Keratinocyte (primary cell): ENCODE measurements around the gene NEK9. TPM values are rescaled to one million over a fixed set of nuclear protein-coding genes. Genes with fewer than 3 reads are reported as not detected.

Experiments
- DNase-seq: peaks from one replicate; pipeline ENCODE4 v3.0.0-alpha.2; 2011; ENCODE audit warnings: low read depth, missing footprints, low spot score
- FAIRE-seq: peaks from 2 replicates; lab custom pipeline; 2011; peaks lifted over from hg19 to GRCh38; lab: Jason Lieb, UNC
- H2AFZ ChIP-seq: 2 replicates; pipeline ENCODE4 v1.6.0; 2012; ENCODE audit warnings: low read length, control low read depth, inconsistent platforms; ENCODE audit not compliant: control insufficient read depth
- H3K27ac ChIP-seq: 2 replicates; pipeline ENCODE4 v1.5.1; 2011; ENCODE audit warnings: low read length; ENCODE audit not compliant: control insufficient read depth, insufficient read depth
- H3K27me3 ChIP-seq: 3 replicates; pipeline ENCODE4 v1.6.0; 2011; ENCODE audit warnings: low read length; ENCODE audit not compliant: control insufficient read depth, insufficient read depth; ENCODE audit errors: extremely low read depth
- H3K36me3 ChIP-seq, 2 experiments: 2 replicates in 1 of 2; 3 replicates in 1 of 2; pipeline ENCODE4 v1.5.1; 2011; ENCODE audit warnings: low read length in 2 of 2, mild to moderate bottlenecking in 1 of 2; ENCODE audit not compliant: control insufficient read depth in 2 of 2, insufficient read depth in 2 of 2; ENCODE audit errors: extremely low read depth in 1 of 2
- H3K4me1 ChIP-seq: 3 replicates; pipeline ENCODE4 v1.5.1; 2011; ENCODE audit warnings: low read length; ENCODE audit not compliant: control insufficient read depth, insufficient read depth; ENCODE audit errors: extremely low read depth
- H3K4me2 ChIP-seq: 3 replicates; pipeline ENCODE4 v1.6.0; 2011; ENCODE audit warnings: low read depth, low read length; ENCODE audit not compliant: control insufficient read depth, insufficient read depth; ENCODE audit errors: extremely low read depth
- H3K4me3 ChIP-seq, 3 experiments: fragments of 200-600 bp in 1 of 3; sonication (generic) in 1 of 3; 2 replicates in 2 of 3; 3 replicates in 1 of 3; pipeline ENCODE4 v1.5.1; 2011 to 2016; ENCODE audit warnings: low read length in 3 of 3, mild to moderate bottlenecking in 3 of 3, control low read depth in 2 of 3, inconsistent platforms in 1 of 3, low read depth in 1 of 3, mixed read lengths in 1 of 3, mixed run types in 1 of 3, moderate library complexity in 1 of 3; ENCODE audit not compliant: control insufficient read depth in 2 of 3, insufficient read depth in 2 of 3; ENCODE audit errors: extremely low read depth in 1 of 3
- H3K79me2 ChIP-seq: 2 replicates; pipeline ENCODE4 v1.6.0; 2012; ENCODE audit warnings: low read length; ENCODE audit not compliant: control insufficient read depth, insufficient read depth
- H3K9ac ChIP-seq: 3 replicates; pipeline ENCODE4 v1.6.0; 2011; ENCODE audit warnings: low read length; ENCODE audit not compliant: control insufficient read depth, insufficient read depth; ENCODE audit errors: extremely low read depth
- H3K9me1 ChIP-seq: 3 replicates; pipeline ENCODE4 v1.6.0; 2011; ENCODE audit warnings: low read length; ENCODE audit not compliant: control insufficient read depth, insufficient read depth; ENCODE audit errors: extremely low read depth
- H3K9me3 ChIP-seq: 2 replicates; pipeline ENCODE4 v1.5.1; 2012; ENCODE audit warnings: low read depth, low read length; ENCODE audit not compliant: control insufficient read depth
- H4K20me1 ChIP-seq: 3 replicates; pipeline ENCODE4 v1.6.0; 2011; ENCODE audit warnings: low read length; ENCODE audit not compliant: control insufficient read depth, insufficient read depth; ENCODE audit errors: extremely low read depth
- EZH2 ChIP-seq: IDR thresholded peaks from one replicate; pipeline ENCODE4 v1.6.1; 2012; ENCODE audit warnings: inconsistent platforms, mild to moderate bottlenecking, low read length, moderate library complexity
- dilution Hi-C: fragments of 300-500 bp; cut with MboI; formaldehyde crosslinking; loops from one replicate; pipeline ENCODE4 v1.7.0; 2020; ENCODE audit warnings: low sequenced_read_pairs; ENCODE audit not compliant: extremely low pct_ligation_motif_present
- polyA minus RNA-seq, 3 experiments: library from RNA; depleted of rRNA, polyadenylated mRNA; stranded (reverse); fragments of >200 nt; gene quantifications; 1 replicate in 1 of 3; 2 replicates in 1 of 3; 3 replicates in 1 of 3; pipeline ENCODE4 v1.2.3, GENCODE V29; 2011
- polyA plus RNA-seq, 5 experiments: library from polyadenylated mRNA; depleted of rRNA in 3 of 5; stranded (reverse) in 3 of 5; stranded (forward) in 1 of 5; unstranded in 1 of 5; fragments of >200 nt; gene quantifications; 1 replicate in 1 of 5; 2 replicates in 3 of 5; 3 replicates in 1 of 5; pipeline versions ENCODE4 v1.2.1 to v1.2.3, GENCODE V29; 2011 to 2012; ENCODE audit warnings: missing spikeins in 2 of 5, low read depth in 1 of 5, low replicate concordance in 1 of 5
- TF ChIP-seq, protein P1 (sequence below), 3 experiments: IDR thresholded peaks in 1 of 3; conservative IDR thresholded peaks in 1 of 3; optimal IDR thresholded peaks in 1 of 3; 2 replicates in 2 of 3; 3 replicates in 1 of 3; pipeline versions ENCODE3 to v1.5.1; 2011; ENCODE audit warnings: low read length in 3 of 3, mild to moderate bottlenecking in 3 of 3, moderate library complexity in 2 of 3, control low read depth in 1 of 3, inconsistent platforms in 1 of 3; ENCODE audit not compliant: insufficient read depth in 2 of 3; ENCODE audit errors: extremely low read depth in 1 of 3

Gene NEK9
- polyA plus RNA-seq (23.0 to 43.7 TPM (median 27.9 TPM) in 3 replicates), polyA minus RNA-seq (12.6 to 30.4 TPM (median 23.9 TPM) in 3 replicates)
- 8.9 TPM for polyA plus RNA-seq (2011; ENCODE audit: low read depth)
- 14.4 and 24.7 TPM in 2 replicates for polyA plus RNA-seq (2011; cell fraction: cytosol; rRNA removed)
- 47.1 and 52.6 TPM in 2 replicates for polyA plus RNA-seq (2011; cell fraction: nucleus; rRNA removed)
- polyA plus RNA-seq (2012; ENCODE audit: low replicate concordance) = 20.9 and 27.7 TPM in 2 replicates
- polyA minus RNA-seq (2011; cell fraction: cytosol; rRNA and poly(A)+ RNA removed) = 16.7 TPM
- polyA minus RNA-seq (2011; cell fraction: nucleus; rRNA and poly(A)+ RNA removed) = 35.6 and 39.6 TPM in 2 replicates

DNA sequence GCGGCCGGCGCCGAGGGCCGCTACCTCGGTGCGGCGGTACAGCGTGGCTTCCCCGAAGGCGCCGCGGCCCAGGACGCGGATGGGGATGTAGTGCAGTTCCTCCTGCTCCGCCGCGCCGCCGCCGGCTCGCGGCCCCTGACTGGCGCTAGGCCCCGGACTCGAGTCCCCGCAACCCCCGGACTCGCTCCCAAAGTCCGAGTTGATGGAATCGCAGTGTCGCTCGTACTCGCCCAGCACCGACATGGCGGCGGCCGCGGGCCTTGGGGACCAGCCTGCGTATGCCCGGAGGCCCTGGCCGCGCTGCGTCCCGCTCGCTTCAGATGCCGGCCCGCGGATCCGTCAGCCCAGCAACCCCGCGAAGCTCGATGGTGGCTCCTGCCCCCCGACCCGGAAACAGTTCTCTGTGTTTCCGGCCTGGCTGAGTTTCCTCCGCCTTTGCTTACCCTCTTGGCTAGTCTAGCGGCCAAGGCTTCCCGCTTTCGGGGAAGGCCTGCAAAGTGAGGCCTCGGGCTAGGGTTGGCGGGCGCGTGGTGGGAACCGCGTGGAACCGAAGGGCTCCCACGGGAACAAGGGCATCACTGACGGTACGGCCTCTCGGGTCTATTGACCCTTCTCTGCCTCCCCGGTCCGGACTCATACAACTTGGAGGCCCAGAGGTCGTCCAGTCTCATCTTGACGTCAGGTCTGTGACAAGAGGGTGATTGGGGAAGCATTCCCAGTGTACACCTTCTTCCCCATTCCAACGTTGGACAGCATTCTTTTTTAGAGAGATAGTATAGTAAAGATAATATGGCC lies at the start of gene NEK9:
Gene NEK9, minus strand, starts transcription at position 370 of the 795 bp plus-strand sequence. Its CDS starts 127 bp downstream, at position 243.
- dilution Hi-C loops = no loop called here
- Histone ChIP-seq H3K9ac (peak within 1 kb of the TSS; percentile 89), H3K27ac (peak within 1 kb of the TSS; percentile 89), H3K4me2 (peak within 1 kb of the TSS; percentile 93), H3K36me3 (peaks cover 0 to 10% of the 10 kb centered on the region in 2 experiments), H3K9me3 (no peaks in the 10 kb centered on the region), H3K4me3 (peak within 1 kb of the TSS; percentile 66 to 82 (median 69)), H2AFZ (peak within 1 kb of the TSS; percentile 87), H4K20me1 (no peaks in the 10 kb centered on the region), H3K4me1 (peaks cover 32% of the 10 kb centered on the region), H3K79me2 (peaks cover 16% of the 10 kb centered on the region), H3K9me1 (no peaks in the 10 kb centered on the region), H3K27me3 (no peaks in the 10 kb centered on the region)
- TF ChIP-seq EZH2 = no peak
- TF ChIP-seq, protein P1, sequence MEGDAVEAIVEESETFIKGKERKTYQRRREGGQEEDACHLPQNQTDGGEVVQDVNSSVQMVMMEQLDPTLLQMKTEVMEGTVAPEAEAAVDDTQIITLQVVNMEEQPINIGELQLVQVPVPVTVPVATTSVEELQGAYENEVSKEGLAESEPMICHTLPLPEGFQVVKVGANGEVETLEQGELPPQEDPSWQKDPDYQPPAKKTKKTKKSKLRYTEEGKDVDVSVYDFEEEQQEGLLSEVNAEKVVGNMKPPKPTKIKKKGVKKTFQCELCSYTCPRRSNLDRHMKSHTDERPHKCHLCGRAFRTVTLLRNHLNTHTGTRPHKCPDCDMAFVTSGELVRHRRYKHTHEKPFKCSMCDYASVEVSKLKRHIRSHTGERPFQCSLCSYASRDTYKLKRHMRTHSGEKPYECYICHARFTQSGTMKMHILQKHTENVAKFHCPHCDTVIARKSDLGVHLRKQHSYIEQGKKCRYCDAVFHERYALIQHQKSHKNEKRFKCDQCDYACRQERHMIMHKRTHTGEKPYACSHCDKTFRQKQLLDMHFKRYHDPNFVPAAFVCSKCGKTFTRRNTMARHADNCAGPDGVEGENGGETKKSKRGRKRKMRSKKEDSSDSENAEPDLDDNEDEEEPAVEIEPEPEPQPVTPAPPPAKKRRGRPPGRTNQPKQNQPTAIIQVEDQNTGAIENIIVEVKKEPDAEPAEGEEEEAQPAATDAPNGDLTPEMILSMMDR (optimal IDR thresholded peaks at IDR 0.05 in 1 of 3, IDR thresholded peaks at IDR 0.05 in 1 of 3, conservative IDR thresholded peaks at IDR 0.05 in 1 of 3; ENCODE audit: extremely low read depth in 1 of 3, insufficient read depth in 2 of 3, low read length in 3 of 3) = no peak
- DNase-seq (no peak), FAIRE-seq (no peak)

- H4K20me1 ChIP-seq = peaks cover 8% of the 10 kb centered on the region
- H3K27ac ChIP-seq = peak within 1 kb of the TSS; percentile 89
- peak within 1 kb of the TSS; percentile 70 to 99 (median 98) for H3K4me3 ChIP-seq
- H3K79me2 ChIP-seq = peaks cover 50% of the 10 kb centered on the region
- H3K4me1 ChIP-seq = peaks cover 13% of the 10 kb centered on the region
- H2AFZ ChIP-seq = peak within 1 kb of the TSS; percentile 54
- dilution Hi-C loops = no loop called here
- FAIRE-seq (no peak), DNase-seq (peak; percentile 46)
- H3K4me2 ChIP-seq = peak within 1 kb of the TSS; percentile 79
- peaks cover 2 to 3% of the 10 kb centered on the region in 2 experiments for H3K36me3 ChIP-seq
- H3K9ac ChIP-seq = peak within 1 kb of the TSS; percentile 98
- H3K9me1 ChIP-seq = peaks cover 4% of the 10 kb centered on the region
- no peak for TF ChIP-seq EZH2
- TF ChIP-seq, protein P1 (optimal IDR thresholded peaks at IDR 0.05 in 1 of 3, IDR thresholded peaks at IDR 0.05 in 1 of 3, conservative IDR thresholded peaks at IDR 0.05 in 1 of 3; ENCODE audit: extremely low read depth in 1 of 3, insufficient read depth in 2 of 3, low read length in 3 of 3) = peak in 1 of 3 experiments; percentile 1
- no peaks in the 10 kb centered on the region for H3K27me3 ChIP-seq
- no peaks in the 10 kb centered on the region for H3K9me3 ChIP-seq
Observed at GRCh38 chr14:75176142-75176820, 49.4 kb upstream of the NEK9 start, which contains the start of gene TMED10. TMED10 (minus strand) TSS chr14:75176612; CDS start chr14:75176579, 33 bp downstream.
